AG04450 (cell line): ENCODE data around the gene BABAM2. TPM values are rescaled to one million over a fixed set of nuclear protein-coding genes. Genes with fewer than 3 reads are reported as not detected.
"Not testable (repeated sequence)": the region's sequence is repeated elsewhere in the genome, so short reads cannot be mapped to it uniquely, and the experiment has no call there.

ENCODE experiments used
- CTCF ChIA-PET: fragments of 300-600, 350-600 bp; formaldehyde crosslinking; extraction: SDS; loops from one replicate; lab custom pipeline; 2022; ENCODE audit warnings: antibody characterized with exemption, inconsistent platforms; lab: Charles Lee
- POLR2A ChIA-PET: fragments of 350-600 bp; formaldehyde crosslinking; extraction: SDS; loops from one replicate; lab custom pipeline; 2021; ENCODE audit warnings: antibody characterized with exemption, inconsistent platforms; lab: Yijun Ruan, JAX
- DNase-seq: peaks from one replicate; pipeline ENCODE4 v3.0.0-alpha.2; 2011; ENCODE audit warnings: low read depth, low spot score
- H3K27ac ChIP-seq: one replicate; pipeline ENCODE4 v1.5.1; 2012; ENCODE audit warnings: low read depth, low read length, control low read depth
- H3K27me3 ChIP-seq: one replicate; pipeline ENCODE4 v1.6.0; 2012; ENCODE audit warnings: low read length; ENCODE audit not compliant: control insufficient read depth, insufficient read depth
- H3K4me3 ChIP-seq: 2 replicates; pipeline ENCODE4 v1.5.1; 2011; ENCODE audit warnings: mild to moderate bottlenecking, low read depth, low read length, control low read depth
- H3K9me3 ChIP-seq: 2 replicates; pipeline ENCODE4 v1.5.1; 2012; ENCODE audit warnings: low read length; ENCODE audit not compliant: control insufficient read depth, insufficient read depth
- polyA plus RNA-seq: library from polyadenylated mRNA; depleted of rRNA; stranded (reverse); fragments of >200 nt; gene quantifications from 2 replicates; pipeline ENCODE4 v1.2.3, GENCODE V29; 2011
- TF ChIP-seq, protein P1 (sequence below): IDR thresholded peaks from 2 replicates; pipeline ENCODE4 v1.5.1; 2011; ENCODE audit warnings: low read depth, low read length, control low read depth, inconsistent platforms

BABAM2 gene
- polyA plus RNA-seq, 1 experiment = 44.5 TPM

DNA sequence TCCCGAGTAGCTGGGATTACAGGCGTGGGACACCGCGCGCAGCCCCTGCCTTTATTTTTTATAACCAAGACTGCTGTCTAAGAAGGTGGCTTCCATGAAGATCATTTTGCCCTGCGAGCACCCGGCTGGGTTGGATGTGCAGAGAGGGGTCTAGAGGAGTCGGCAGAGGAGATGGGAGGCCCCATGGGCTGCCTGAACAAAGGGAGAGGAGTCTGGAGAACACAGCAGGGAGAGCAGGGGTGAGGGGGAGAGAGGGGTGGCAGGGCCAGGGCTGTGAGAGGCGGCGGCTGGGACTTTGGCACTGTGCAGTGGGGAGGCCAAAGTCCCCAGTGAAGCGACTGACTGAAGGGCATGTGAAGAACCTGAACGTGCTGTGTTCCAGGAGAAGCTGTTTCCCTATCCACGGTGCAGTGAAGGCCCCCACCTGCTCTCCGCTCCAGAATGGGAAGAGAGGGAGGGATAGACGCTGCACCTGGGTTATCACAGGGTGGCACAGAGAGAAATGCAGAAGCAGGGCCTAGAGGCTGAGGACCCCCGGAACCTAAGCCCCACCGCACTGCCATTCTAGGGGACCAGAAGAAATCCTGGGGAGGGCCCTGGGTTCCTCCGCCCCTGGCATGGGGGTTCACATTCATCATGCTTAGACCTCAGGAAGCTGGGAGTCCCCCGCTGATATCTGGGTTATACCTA is 477.3 kb downstream of the BABAM2 start:
- ChIA-PET POLR2A (no interaction called here), CTCF (no interaction called here)
- Histone ChIP-seq H3K27ac (no peak overlapping the region), H3K27me3 (no peaks in the 10 kb centered on the region), H3K4me3 (no peak overlapping the region), H3K9me3 (no peaks in the 10 kb centered on the region)
- TF ChIP-seq, protein P1, sequence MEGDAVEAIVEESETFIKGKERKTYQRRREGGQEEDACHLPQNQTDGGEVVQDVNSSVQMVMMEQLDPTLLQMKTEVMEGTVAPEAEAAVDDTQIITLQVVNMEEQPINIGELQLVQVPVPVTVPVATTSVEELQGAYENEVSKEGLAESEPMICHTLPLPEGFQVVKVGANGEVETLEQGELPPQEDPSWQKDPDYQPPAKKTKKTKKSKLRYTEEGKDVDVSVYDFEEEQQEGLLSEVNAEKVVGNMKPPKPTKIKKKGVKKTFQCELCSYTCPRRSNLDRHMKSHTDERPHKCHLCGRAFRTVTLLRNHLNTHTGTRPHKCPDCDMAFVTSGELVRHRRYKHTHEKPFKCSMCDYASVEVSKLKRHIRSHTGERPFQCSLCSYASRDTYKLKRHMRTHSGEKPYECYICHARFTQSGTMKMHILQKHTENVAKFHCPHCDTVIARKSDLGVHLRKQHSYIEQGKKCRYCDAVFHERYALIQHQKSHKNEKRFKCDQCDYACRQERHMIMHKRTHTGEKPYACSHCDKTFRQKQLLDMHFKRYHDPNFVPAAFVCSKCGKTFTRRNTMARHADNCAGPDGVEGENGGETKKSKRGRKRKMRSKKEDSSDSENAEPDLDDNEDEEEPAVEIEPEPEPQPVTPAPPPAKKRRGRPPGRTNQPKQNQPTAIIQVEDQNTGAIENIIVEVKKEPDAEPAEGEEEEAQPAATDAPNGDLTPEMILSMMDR = no peak
- no peak for DNase-seq

DNA sequence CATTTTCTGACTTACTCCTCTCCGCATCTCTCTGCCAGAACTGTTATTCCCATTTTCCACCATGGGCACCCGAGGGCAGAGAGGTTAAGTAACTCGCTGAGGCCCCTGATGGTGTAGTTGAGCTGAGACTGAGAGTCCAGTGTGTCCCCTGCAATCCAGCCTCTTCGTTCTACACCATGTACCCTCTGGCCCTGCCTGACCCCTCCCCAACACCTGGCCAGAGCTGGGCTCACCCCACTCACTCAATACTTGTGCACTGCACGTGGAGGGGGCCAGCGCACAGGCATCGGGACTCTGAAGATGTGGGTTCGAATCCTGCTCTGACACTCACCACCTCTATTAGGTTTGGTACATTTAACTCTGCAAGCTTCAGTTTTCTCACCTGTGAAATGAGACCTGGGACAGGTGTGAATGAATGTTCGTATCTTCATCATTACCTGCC is 477.8 kb downstream of the BABAM2 start:
- POLR2A ChIA-PET = no interaction called here
- TF ChIP-seq, protein P1 = no peak
- no peaks in the 10 kb centered on the region for H3K9me3 ChIP-seq
- H3K4me3 ChIP-seq = no peak overlapping the region
- DNase-seq = no peak
- CTCF ChIA-PET = no interaction called here
- no peaks in the 10 kb centered on the region for H3K27me3 ChIP-seq
- H3K27ac ChIP-seq = no peak overlapping the region

DNA sequence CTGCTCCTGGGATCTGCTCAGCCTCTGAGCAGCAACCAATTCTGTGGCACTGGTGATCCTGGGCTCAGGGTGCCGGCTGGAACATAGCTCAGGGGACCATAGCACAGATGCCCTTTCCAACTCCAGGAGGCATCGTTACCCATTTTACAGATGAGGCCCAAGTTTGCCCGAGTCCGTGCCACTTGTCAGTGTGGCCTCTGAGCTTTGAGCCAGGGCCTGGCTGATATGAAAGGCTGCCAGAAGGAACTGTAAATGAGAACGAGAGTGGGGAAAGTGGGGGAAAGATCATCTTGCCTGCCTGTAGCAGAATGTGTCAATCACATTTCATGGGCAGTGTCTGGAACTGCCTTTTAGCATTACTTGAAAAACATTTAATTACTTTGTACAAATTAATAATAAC is 478.8 kb downstream of the BABAM2 start:
- no peak overlapping the region for H3K4me3 ChIP-seq
- TF ChIP-seq, protein P1 = no peak
- H3K27me3 ChIP-seq = no peaks in the 10 kb centered on the region
- H3K9me3 ChIP-seq = no peaks in the 10 kb centered on the region
- no peak for DNase-seq
- H3K27ac ChIP-seq = no peak overlapping the region
- POLR2A ChIA-PET = no interaction called here
- CTCF ChIA-PET = no interaction called here

DNA sequence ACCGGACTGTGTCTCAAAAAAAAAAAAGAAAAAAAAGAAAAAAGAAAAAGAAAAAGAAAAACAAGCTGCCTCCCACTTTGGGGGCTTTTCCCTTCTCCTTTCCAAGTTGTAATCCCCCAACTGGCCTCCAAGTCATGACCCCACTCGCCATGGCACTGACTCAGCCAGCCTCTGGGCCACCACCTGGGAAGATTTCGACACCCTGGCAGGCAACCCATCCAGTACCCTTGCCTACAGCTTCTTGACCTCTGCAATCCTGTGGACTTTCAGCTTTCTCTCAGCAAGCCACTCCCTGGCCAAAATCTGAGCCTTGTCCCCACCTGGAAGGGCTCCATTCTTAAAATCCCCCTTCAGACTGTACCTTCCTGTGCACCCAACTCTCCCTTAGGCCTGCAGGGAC is 479.8 kb downstream of the BABAM2 start:
- ChIA-PET CTCF (no interaction called here), POLR2A (interaction anchor here (0.6 kb wide), 1 partner anchor 21 kb away, joined by 3 read pairs; no protein-coding TSS in a partner anchor)
- Histone ChIP-seq H3K27me3 (no peaks in the 10 kb centered on the region), H3K4me3 (no peak overlapping the region), H3K9me3 (no peaks in the 10 kb centered on the region), H3K27ac (no peak overlapping the region)
- TF ChIP-seq, protein P1 = no peak
- DNase-seq = no peak

DNA sequence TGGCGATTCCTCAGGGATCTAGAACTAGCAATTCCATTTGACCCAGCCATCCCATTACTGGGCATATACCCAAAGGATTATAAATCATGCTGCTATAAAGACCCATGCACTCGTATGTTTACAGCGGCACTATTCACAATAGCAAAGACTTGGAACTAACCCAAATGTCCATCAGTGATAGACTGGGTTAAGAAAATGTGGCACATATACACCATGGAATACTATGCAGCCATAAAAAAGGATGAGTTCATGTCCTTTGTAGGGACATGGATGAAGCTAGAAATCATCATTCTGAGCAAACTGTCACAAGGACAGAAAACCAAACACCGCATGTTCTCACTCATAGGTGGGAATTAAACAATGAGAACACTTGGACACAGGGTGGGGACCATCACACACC is 481.2 kb downstream of the BABAM2 start:
- H3K4me3 ChIP-seq, DNase-seq, H3K27me3 ChIP-seq, POLR2A ChIA-PET, H3K27ac ChIP-seq, H3K9me3 ChIP-seq: not testable (repeated sequence)
- CTCF ChIA-PET = interaction anchor here (0.6 kb wide), 1 partner anchor 1290 kb away, joined by 3 read pairs; no protein-coding TSS in a partner anchor
